ENCODE measurements around the gene EIF3B.
"Not testable (repeated sequence)": the region's sequence is repeated elsewhere in the genome, so short reads cannot be mapped to it uniquely, and the experiment has no call there.

Gene EIF3B

GRCh38 chr7:2379161-2379560 is 24.5 kb downstream of the EIF3B start:
- no peak for DNase-seq

- DNase-seq, result no peak
Measured at GRCh38 chr7:2379821-2380450, 25.3 kb downstream of the EIF3B start.

GRCh38 chr7:2380461-2380860 is 25.8 kb downstream of the EIF3B start:
- DNase-seq, result no peak

GRCh38 chr7:2381227-2381626 is 26.6 kb downstream of the EIF3B start:
- no peak for DNase-seq

GRCh38 chr7:2381881-2382509 is 27.4 kb downstream of the EIF3B start:
- DNase-seq, result no peak

GRCh38 chr7:2383543-2384274 is 29.1 kb downstream of the EIF3B start:
- no peak for DNase-seq

GRCh38 chr7:2384354-2385243 is 30.0 kb downstream of the EIF3B start:
- DNase-seq, result no peak

- DNase-seq, result not testable (repeated sequence)
Measured at GRCh38 chr7:2386122-2386521, 31.5 kb downstream of the EIF3B start.

- no peak for DNase-seq
Measured at GRCh38 chr7:2386964-2387669, 32.5 kb downstream of the EIF3B start.

- DNase-seq, result no peak
Measured at GRCh38 chr7:2387897-2388636, 33.4 kb downstream of the EIF3B start.

- no peak for DNase-seq
Measured at GRCh38 chr7:2388637-2388954, 34.0 kb downstream of the EIF3B start.

GRCh38 chr7:2390020-2390816 is 35.6 kb downstream of the EIF3B start:
- not testable (repeated sequence) for DNase-seq

- DNase-seq, result no peak
Measured at GRCh38 chr7:2393706-2394105, 39.1 kb downstream of the EIF3B start.

GRCh38 chr7:2394566-2395082 is 40.0 kb downstream of the EIF3B start:
- DNase-seq, result no peak

GRCh38 chr7:2398506-2398905 is 43.9 kb downstream of the EIF3B start:
- DNase-seq, result no peak

GRCh38 chr7:2399848-2400587 is 45.4 kb downstream of the EIF3B start:
- peak; percentile 46 to 77 for DNase-seq

- no peak for DNase-seq
Measured at GRCh38 chr7:2402687-2403013, 48.0 kb downstream of the EIF3B start.

GRCh38 chr7:2403014-2403717 is 48.5 kb downstream of the EIF3B start, which contains the start of gene CHST12:
CHST12 (plus strand) TSS chr7:2403611; CDS start chr7:2432640, 29,029 bp downstream.
- peak; percentile 33 to 55 for DNase-seq

Data from Kasumi-1 (cell line).